ENCODE results near the gene AP5S1. TPM values are rescaled to one million over a fixed set of nuclear protein-coding genes. Genes with fewer than 3 reads are reported as not detected.

Gene AP5S1, protein sequence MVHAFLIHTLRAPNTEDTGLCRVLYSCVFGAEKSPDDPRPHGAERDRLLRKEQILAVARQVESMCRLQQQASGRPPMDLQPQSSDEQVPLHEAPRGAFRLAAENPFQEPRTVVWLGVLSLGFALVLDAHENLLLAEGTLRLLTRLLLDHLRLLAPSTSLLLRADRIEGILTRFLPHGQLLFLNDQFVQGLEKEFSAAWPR
- 23.3 and 24.8 TPM in 2 replicates for total RNA-seq

DNA sequence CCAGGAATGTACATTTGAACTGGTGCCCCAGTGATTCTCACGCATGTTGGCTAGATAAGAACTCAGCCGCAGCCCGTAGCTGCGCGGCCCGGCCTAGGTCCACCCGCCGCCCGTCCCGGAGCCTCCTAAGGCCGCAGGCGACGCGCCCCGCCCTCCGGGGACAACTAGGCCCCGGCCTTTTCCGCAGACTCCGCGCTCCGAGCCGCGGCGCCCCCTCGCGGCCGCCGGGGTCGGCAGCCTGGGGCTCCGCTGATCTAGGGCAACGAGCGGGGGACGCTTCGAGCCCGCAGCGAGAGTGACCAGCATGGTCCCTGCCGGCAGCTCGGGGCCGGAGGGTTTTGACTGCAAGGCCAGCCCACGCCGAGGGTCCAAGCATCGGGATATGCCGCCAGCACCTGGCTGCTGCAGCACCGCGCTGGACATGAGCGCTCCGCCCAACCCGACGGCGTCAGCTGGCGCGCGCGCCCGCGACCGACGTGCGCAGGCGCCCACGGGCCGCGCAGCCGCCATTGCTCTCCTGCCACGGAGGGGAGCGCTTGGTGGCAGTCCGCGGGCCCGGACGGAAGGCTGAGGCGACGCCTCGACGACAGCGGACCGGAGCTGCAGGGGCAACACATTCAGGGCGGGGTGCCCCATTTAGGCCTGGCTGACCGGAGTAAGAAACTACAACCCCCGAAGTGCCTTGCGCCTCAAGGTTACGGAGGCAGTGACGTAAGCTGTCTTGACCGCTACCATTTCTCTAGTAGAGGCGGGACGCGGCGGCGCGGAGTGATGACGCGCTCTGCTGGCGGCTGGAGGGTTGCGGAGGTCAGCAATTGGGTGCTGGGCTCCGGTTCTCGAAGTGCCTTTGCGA is at the start of gene AP5S1:
AP5S1 (plus strand) TSS at position 500 of the 853 bp plus-strand sequence. CDS start 1,571 bp downstream, outside the sequence.

DNA sequence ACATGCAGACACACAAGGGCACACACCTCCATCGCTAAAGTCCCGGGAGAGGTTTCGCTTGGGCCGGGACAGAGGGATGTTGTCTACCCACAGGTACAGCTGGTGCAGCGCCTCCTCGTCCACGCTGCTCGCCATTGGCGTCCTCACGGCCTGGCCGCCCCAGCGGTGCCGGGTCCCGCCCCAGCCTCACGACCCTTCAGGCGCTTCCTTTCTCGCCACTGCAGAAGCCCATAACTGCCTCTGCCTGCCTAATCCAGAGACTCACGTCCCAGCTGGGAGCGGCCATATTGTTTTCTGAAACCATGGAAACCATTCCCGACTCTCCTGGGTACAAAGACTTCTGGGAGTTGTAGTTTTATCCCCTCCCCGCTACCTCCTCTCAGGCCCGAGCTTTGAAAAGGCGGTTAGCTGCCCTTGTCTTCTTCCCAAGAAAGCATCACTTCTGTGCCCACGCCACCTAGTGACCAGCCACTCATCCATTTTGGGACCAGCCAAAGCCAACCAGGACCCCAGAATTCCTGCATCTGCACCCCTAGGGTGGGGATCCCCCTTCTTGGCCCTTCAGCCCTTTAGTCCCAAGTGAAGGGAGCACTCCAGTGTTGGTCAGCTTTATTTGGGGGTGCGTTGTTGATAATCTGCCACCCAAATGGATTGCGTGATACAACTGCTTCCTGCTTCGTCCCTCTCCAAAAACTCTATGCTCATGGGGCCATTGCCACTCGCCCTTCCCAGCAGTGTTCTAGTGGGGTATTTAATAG is 39.0 kb upstream of the AP5S1 start, which contains the start of gene SPEF1:
SPEF1 (minus strand) TSS at position 296 of the 758 bp plus-strand sequence; CDS start at position 135, 161 bp downstream.

DNA sequence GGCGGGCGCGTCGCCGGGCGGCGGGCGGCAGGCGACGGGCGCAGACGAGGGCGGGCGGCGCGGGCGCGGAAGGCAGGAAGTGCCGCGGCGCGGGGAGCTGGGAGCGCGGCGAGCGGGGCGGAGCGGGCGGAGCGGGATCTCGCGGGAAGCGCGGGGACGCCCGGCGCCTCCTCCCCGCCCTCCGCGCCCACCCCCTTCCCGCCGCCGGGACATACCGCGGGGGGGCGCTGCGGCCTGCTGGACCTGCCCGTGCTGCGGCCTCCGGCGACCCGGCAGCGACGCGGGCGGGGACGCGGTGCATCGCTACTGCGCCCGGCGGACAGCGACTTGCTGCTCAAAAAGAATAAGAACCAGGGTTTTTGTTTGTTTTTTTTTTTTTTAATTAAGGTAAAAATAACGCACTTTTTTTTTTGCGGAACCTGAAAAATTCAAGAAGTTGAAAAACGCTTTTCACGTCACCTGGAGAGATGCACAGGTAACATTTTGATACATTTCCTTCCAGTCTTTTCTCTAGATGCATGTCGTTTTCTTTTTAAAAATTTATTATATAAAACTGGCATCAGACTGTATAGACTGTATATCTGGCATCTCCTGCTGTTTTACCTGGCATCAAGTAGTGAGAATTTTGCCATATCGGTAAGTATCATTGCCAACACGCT is 33.6 kb upstream of the AP5S1 start, which contains the start of gene CENPB:
CENPB (minus strand) TSS at position 76 of the 659 bp plus-strand sequence. CDS start 257 bp downstream, outside the sequence.

DNA sequence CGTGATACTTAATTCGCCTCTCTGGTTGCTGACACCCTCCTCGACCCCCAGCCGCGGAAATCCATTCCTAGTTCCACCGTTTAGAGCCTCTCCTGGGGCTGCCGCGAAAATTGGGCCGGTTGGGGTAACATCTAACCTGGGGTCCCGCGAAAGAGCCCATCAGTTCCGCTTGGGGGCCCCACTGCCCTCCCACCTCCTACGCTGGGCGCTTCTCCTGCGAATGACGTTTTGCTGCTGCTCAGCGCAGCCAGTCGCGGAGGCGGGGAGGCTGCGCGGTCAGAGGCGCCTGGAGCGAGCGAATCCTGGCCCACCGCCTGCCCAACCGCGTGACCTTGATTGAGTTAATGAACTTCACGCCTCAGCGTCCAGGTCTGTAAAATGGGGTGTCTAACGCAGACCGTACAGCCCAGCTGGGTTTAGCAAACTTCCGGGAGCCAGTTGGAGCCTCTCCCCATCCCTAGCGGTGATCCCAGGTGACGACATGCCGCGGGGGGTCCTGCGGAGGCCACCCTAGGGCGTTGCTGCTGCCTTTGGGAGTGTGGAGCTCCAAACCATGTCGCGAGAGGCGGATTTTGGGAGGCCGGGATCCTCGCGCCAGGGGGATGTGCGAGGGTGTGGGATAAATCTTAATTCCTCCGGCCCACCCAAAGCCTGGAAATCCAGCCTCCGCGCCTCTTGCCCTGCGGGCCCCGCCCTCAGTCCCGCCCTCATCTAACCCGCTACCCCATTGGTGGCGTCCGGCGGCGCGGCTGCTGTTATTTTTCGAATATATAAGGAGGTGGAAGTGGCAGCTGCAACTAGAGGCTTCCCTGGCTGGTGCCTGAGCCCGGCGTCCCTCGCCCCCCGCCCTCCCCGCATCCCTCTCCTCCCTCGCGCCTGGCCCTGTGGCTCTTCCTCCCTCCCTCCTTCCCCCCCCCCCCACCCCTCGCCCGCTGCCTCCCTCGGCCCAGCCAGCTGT is 24.6 kb upstream of the AP5S1 start, which contains the start of gene CDC25B:
CDC25B (plus strand) TSS at position 800 of the 958 bp plus-strand sequence. CDS start 222 bp downstream, outside the sequence.

DNA sequence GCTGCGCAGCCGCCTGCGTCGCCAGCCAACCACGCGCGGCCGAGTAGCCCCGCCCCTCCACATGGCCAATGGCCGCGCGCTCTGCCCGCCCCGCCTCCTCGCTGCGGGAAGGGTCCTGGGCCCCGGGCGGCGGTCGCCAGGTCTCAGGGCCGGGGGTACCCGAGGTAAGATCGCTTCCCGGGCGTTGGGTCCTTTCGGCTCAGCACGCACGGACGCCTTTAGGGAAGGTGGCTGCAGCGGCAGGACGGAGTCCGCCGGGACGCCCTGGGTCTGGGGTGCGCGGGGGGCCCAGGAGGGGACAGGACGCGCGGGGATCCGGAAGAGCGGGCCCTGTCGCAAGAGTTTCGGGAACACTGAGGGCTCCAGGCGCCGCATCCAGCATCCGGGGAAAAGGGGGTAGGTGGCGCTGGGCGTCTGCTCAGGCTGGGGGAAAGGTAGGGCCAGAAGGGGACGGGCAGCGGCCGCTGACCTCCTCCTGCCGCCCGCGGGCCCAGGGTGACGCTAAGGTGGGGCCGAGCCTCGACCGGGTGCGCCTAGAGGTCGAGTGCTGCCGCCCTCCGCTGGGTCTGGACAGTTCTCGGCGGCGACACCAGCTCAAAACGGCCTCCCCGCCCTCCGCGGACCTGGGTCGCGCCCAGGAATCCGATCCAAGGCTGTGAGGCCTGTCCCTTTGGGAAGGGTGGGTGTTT is 26.5 kb downstream of the AP5S1 start, which contains the start of gene MAVS:
MAVS (plus strand) TSS at position 95 of the 689 bp plus-strand sequence. CDS start 7,791 bp downstream, outside the sequence.

Other genes with a start within 250 kb of the AP5S1 start
- gene GFRA4, start 157.1 kb upstream of the AP5S1 start, total RNA-seq: not detected in 2 replicates
- gene ADAM33, start 138.5 kb upstream of the AP5S1 start, total RNA-seq: under 0.01 TPM in 1 of 2 replicates, not detected in the other
- not detected in 2 replicates for gene SIGLEC1, start 107.9 kb upstream of the AP5S1 start, total RNA-seq
- gene HSPA12B, start 87.9 kb upstream of the AP5S1 start, total RNA-seq: 3.9 and 11.1 TPM in 2 replicates
- gene ADISSP, start 52.8 kb upstream of the AP5S1 start, total RNA-seq: 32.3 and 39.1 TPM in 2 replicates
- gene SPEF1, start 39.1 kb upstream of the AP5S1 start, total RNA-seq: 0.19 TPM in 1 of 2 replicates, not detected in the other
- gene CENPB, start 33.8 kb upstream of the AP5S1 start, total RNA-seq: 94.7 and 115 TPM in 2 replicates
- gene CDC25B, start 24.2 kb upstream of the AP5S1 start, total RNA-seq: 29.1 and 32.0 TPM in 2 replicates
- 30.7 and 35.7 TPM in 2 replicates for gene MAVS, start 26.3 kb downstream of the AP5S1 start, total RNA-seq
- gene PANK2, start 68.8 kb downstream of the AP5S1 start, total RNA-seq: 46.7 and 54.1 TPM in 2 replicates
- 7.2 and 9.6 TPM in 2 replicates for gene RNF24, start 195.0 kb downstream of the AP5S1 start, total RNA-seq

All from vein endothelial cell (primary cell).